GM19467 (cell line): ENCODE results near the gene XCR1.
"Not testable (repeated sequence)": the region's sequence is repeated elsewhere in the genome, so short reads cannot be mapped to it uniquely, and the experiment has no call there.

Experiments
- ATAC-seq: cut with Tn5 transposase; IDR thresholded peaks from one replicate; pipeline ENCODE4 v1.9.1; 2021; ENCODE audit warnings: mild to moderate bottlenecking, moderate library complexity; ENCODE audit not compliant: unreplicated experiment

The XCR1 gene

DNA sequence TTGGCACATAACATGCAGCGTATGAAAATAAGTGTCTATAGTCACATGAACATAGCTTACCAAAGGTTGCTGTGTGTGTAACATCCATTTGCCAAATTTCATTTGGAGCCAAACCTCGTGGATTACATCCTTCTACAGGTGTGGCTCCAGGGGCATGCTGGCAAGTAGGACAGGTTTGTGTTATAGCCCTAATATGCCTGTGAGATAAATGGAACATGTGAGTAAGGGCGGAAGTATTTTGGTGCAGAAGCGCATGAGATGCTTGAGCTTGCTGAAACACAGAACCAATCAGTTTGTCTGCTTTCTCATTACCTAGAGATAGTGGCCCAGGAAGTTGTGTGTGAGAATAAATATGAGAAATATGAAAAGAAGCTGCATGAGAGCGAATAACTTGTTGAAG lies 21.8 kb upstream of the XCR1 start:
- no peak for ATAC-seq

DNA sequence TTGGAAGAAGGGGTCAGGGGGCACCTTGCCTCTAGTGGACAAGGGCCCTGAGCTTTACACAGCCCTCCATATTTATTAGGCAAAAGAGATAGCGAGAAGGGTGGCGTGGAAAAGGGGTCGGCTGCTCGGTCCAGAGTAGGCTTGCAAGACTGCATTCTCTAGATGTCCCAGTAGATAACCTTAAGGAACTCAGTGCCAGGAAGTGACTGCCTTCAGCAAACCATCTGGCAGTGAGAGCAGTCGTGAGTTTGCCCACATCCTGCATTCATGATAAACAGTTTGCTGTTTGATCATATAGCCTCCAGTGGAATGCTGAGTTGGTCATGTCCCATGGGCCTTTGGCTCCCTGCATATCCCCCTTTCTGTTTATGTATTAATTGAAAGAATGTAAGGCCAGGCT lies 18.9 kb upstream of the XCR1 start:
- not testable (repeated sequence) for ATAC-seq

DNA sequence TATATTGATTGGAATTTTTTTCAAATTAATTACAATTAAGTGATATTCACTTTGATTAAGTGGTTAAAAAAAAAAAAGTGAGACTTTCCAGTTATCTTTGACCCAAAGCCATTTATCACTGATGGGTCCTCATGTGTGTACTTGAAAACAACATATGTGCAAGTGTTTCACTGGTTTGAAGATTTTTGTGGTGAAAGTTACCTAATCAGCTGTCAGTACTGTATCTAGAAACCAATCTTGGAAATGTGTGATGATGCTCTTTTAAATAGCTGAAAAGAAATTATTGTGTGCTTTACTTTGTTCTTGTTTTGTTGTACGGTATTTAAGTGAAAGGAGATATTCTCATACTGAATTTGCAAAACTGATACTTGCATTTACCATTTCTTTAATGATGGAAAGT lies 11.6 kb upstream of the XCR1 start:
- ATAC-seq: no peak

DNA sequence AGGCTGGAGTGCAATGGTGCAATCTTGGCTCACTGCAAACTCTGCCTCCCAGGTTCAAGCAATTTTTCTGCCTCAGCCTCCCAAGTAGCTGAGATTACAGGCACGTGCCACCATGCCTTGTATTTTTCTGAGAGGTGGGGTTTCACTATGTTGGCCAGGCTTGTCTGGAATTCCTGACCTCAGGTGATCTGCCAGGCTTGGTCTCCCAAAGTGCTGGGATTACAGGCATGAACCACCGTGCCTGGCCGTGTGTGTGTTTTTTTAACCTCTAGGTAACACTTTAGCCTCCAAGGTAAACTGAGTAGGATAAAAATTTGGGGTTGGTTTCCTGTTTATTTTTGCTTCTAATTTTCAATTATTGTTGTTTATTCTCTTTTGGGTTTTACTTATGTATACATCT lies 10.8 kb upstream of the XCR1 start:
- ATAC-seq: not testable (repeated sequence)

DNA sequence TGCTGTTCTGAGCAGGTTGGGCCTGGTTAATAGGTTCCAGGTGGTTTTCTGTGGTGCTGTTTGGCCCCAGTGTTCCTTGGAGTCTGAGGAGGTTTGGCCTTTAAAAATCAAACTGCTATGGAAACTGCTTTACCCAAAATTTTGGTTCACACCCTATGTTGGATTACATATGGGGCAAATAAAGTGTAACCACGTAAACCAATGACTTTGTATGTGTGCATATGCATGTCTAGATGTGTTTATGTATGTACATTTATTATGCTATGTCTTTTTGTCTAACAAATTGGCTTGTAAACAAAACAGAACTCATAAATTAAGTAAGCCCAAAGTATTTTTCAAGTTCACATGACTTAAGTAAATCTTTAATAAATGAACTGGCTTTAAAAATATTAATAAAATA lies 8.9 kb upstream of the XCR1 start:
- no peak for ATAC-seq

DNA sequence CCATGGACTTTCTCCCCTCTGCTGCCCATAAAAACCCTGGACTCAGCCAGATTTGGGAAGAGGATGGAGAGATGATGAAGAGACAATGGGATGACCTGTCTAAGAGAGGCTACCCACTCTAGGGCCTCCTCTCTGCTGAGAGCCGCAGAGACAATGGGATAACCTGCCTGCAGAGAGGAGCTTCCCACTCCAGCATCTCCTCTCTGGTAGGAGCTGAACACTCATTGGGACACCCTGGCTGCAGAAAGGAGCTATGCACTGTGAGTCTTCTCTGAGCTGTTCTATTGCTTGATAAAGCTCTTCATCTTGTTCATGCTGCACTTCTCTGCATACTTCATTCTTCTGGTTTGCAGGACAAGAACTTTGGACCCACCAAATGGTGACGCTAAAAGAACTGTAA lies 4.5 kb upstream of the XCR1 start:
- no peak for ATAC-seq

DNA sequence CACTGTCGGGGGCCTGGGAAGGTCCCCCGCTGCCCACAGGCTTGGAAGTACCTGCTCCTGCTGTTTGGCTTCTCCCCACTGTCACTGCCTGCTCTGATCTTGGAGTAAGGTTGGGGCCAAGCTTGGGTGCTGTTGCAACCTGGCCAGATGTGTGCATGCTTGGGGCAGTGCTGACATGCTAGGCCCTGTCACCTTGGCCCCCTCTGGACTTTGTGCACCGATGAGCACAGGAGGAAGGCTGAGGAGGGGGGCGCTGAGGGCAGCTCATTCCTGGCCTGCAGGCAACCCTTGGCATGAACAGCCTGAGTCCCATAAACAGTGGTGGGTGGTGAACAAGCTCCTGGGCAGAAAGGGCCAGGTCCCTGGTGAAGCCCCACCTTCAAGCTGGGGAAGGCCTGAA lies 4.0 kb upstream of the XCR1 start:
- no peak for ATAC-seq

DNA sequence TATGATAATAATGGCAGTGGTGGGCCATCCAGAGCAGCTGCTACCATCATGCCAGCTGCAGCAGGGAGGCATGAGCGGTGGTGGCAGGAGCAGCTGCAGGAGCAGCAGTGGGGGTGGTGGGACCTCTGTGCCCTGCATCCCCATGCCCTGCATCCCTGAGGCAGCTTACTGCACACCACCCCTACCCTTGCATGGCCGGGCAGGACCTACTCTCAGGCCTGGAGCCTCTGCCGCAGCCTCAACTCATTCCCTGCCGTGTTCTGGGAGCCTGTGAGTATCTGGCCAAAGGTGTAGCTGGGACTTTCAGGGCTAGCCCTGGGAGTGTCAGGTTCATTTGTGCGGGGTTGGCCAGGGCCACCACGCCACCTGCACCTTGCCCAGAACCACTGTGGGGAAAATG lies 3.3 kb upstream of the XCR1 start:
- no peak for ATAC-seq

DNA sequence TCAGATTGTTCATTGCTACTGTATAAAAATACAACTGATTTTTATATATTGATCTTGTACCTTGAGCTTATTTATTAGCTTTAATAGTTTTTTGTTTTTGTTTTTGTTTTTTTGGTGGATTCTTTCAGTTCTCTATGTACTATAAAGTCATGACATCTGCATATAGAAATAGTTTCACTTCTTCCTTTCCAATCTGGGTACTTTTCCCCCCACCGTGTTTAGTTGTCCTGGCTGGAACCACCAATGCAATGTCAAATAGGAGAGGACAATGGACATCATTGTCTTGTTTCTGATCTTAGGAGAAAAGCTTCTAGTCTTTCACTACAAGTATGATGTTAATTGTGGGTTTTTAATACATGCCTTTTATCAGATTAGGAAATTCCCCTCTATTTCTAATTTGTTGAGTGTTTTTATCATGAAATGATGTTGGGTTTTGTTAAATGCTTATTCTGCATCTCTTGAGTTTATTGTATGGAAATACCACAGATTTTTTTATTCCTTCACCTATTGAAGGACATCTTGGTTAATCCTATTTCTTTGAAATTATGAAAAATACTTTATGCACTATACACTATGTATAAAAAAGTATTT lies 2.8 kb upstream of the XCR1 start:
- no peak for ATAC-seq

DNA sequence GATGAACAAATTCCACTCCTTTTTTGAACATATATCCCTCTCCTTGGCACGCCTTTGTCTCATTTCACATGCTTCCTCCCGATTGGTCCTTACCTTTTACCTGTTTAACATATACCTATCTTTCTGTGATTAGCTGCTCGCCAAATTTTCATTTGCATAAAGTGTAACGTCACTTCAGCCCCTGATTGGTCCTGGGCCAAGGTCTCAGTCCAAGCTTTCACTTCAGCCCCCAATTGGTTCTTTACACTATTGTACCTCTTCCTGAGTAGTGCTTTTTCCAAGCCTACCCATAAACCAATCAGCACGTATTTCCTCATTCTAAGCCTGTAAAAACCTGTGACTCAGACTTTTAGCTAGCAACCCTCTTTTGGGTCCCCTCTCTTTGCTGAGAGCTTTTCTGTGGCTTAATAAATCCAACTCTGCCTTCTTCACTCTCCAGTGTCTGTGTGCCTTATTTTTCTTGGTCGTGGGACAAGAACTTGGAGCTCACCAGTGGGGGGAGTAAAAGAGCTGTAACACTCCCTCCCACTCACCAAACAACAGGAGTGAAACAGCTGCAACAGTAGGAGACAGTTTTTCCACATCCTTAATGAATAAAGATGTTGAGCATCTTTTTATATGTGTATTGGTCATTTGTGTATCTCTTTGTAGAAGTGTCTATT lies 584 bp upstream of the XCR1 start:
- ATAC-seq: no peak

DNA sequence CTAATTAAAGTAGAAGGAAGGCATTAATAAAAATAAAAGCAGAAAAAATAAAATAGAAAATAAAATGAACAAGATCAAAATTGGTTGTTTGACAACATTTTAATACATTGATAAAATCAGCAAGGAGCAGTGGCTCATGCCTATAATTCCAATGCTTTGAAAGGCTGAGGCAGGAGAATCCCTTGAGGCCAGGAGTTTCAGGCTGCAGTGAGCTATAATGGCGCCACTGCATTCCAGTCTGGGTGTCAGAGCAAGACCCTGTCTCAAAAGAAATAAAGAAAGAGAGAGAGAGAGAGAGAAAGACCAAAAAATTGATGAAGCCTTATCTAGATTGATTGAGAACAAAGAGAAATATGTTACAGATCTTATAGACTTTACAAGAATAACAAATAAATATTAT lies 2.1 kb downstream of the XCR1 start:
- no peak for ATAC-seq

DNA sequence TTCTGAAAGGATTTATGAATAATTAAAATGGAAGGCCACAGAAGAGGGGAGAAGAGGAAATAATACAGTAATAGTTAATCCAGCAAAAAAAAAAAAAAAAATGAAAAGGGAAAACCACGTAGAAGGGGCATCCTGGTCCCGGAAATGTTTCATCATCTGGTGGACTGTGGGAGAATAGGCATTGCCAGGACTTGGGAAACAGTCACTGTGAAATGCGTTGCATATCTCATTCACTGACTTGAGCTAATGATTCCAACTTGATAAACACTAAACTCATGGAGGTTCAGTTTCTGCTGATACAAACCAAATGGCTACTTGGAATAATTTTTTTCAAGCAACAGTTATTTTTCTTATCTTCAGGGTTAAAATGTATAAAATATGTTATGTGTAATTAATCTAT lies 3.2 kb downstream of the XCR1 start:
- ATAC-seq: no peak

DNA sequence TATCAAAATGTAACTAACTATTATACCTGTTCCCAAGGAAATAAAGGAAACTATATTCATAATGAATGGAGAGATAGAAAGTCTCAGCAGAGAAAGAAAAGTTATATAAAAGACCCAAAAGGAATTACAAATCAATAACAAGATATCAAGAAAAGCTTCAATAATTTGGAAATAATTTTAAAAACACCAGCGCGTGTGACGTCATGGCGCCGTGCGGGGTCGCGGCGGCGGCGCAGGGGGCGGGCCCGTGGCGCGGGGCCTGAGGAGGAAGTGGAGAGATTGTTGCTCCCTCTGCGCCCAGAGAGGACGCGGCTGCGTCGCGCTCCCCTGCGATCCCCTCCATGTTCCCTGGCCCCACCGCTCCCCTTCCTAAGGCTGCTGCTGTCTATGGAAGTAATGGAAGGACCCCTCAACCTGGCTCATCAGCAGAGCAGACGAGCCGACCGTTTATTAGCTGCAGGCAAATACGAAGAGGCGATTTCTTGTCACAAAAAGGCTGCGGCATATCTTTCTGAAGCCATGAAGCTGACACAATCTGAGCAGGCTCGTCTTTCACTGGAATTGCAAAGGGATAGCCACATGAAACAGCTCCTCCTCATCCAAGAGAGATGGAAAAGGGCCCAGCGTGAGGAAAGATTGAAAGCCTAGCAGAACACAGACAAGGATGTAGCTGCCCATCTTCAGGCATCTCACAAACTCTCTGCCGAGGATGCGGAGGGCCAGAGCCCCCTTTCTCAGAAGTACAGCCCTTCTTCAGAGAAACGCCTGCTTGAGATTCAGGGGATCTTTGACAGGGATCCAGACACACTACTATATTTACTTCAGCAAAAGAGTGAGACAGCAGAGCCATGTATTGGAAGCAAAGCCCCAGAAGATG lies 4.1 kb downstream of the XCR1 start:
- no peak for ATAC-seq

DNA sequence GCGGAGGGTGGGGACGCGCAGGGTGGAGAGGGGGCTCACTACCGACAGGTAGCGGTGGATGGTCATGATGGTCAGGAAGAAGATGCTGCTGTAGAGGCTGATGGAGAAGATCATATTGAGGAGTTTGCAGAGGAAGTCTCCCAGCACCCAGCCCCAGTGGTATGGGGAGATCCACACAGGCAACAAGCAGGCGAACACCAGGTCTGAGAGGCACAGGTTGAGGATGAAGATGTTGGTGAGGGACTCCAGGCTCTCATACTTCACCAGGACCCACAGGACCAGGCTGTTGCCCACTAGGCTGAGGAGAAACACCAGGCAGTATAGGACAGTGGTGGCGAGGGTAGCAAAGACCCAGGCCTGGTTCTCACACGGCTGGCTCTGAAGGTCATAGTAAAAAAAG lies 5.8 kb downstream of the XCR1 start:
- no peak for ATAC-seq

DNA sequence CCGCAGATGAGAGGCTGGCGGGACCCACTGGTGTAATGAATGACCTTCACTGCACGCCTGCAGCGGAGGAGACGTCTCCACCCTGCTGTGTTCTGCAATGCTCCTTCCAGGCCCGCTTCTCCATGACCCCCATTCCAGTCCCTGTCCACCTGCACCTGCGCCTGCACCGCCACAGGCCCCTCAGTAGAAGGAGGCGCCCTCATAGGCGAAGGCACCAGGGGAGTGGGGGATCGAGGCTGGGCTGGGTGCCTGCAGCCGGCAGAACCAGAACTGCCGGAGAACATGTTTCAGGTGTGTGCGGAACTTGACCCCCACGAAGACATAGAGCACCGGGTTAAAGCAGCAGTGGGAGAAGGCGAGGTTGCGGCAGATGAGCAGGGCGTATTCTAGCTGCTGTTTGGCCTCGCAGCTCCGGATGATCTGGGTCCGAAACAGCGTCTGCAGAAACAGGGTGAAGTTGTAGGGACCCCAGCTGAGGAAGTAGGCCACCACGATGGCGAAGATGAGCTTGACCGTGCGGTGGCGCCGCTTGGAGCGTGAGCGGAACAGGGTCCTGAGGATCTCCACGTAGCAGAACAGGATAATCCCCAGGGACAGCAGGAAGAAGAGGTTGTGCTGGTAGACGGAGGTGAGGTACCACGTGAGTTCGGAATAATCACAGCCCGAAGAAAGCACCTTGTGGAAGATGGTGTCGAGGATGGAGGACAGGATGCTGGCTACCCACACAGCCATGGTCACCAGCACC lies 6.3 kb downstream of the XCR1 start:
- no peak for ATAC-seq

DNA sequence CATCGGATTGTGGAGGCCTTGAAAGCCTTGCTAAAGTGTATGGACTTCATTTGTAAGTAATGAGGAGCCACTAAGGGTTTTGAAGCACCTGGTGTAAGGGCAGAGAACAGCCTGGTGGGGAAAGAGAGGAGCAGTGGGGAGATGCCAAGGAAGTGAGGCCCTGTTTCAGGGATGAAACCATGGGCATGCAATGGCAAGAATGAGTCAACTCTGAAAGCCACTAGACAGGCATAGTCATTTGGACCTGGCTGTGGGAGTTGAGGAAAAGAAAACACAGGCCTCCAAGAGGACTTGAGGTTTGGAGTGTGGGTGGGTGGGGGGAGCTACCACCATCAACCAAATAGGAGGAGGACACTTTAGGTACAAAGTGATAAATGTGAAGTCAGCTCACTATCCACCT lies 7.6 kb downstream of the XCR1 start:
- no peak for ATAC-seq

DNA sequence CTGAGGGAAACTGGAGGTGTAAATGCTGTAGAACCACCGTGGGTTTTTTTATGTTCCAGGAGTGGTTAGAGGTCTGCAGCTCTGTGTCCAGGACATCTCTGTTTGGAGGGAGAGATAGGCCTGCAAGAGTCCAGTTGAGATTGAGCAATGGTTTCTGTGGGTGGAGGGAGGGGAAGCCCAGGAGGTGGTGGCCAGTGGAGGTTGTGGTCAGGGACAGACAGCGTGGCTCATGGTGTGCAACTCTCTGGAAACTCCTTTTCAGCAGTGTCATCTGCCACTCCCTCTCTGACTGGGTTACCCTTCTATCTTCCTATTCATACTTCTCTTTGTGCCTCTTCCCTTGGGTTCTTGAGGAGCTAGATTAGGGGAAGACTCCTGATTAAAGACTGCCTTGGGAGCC lies 9.6 kb downstream of the XCR1 start:
- ATAC-seq: no peak

DNA sequence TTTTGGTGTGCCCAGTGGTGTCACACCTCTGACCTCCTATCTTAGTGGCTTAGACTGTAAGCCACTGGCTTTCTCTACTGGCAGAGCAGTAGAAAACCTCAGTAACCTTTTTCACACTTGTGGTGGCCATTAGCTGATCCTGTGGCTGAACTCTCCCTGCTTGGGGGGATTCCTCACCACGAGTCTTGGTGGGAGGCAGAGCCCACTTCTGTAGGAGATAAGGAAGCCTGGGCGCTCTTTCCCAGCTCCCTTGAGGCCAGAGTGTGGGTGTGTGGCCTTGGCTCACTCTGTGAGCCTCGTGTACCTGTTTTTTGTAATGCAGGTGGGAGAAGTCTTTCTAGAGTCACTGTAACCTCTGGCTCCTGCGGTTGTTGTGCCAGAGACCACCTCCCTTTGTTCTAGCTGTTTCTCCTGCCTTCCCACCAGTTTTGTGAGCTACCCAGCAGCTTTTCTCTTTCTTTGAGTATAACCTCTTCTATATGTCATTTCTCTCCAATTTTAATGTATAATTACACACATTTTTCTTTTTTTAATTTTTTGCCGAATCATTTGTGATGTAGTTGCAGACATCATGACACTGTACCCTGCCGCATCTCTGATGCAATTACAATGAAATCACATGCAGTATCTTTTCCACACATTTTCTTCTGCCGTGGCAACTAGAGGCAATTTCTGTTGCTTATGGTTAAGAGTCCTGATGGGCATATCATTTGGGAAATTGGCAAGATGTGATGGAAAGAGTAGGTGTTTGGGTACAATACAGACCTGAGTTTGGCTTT lies 13.8 kb downstream of the XCR1 start:
- no peak for ATAC-seq

DNA sequence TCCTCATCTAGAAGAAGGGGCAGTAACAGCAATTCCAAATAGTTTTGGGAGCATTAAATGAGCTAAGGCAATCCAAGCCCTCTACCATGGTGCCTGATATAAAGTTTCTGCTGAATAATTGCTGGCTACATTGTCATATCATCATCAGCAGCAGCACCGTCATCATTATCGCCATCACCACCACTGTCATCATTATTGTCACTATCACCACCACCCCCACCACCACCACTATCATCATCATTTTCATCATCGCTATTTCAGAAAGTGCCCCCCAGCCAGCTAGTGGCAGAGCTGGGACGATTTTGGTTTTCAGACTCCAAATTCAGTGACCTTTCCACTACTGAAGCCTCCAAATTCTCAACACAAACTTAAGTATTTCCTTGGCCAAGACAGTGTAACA lies 15.0 kb downstream of the XCR1 start:
- no peak for ATAC-seq

DNA sequence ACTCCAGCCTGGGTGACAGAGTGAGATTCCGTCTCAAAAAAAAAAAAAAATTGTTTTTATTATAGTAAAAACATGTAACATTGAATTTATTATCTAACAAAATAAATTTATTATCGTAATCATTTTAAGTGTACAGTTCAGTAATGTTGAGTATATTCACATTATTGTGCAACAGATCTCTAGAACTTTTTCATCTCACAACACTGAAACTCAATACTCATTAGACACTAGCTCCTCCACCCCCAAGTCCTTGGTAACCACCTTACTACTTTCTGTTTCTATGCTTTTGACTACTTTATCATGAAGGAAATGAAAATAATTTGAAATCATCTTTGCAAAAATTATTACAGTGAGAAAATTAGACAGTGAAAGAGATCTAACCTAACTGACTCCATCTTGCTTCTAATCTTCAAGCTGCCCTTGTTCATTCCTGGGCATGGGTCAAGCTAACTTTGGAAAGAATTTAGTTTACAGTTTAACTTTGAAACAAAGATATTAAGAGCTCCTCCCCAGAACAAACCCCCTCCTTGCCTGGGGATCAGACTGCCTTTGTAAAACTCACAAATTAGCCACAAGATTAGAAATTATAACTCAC lies 16.7 kb downstream of the XCR1 start:
- no peak for ATAC-seq
